ENCODE measurements around the gene KRTAP10-11.
A peak's percentile ranks its signal among the peaks of the same experiment; 100 is the strongest.

DNA sequence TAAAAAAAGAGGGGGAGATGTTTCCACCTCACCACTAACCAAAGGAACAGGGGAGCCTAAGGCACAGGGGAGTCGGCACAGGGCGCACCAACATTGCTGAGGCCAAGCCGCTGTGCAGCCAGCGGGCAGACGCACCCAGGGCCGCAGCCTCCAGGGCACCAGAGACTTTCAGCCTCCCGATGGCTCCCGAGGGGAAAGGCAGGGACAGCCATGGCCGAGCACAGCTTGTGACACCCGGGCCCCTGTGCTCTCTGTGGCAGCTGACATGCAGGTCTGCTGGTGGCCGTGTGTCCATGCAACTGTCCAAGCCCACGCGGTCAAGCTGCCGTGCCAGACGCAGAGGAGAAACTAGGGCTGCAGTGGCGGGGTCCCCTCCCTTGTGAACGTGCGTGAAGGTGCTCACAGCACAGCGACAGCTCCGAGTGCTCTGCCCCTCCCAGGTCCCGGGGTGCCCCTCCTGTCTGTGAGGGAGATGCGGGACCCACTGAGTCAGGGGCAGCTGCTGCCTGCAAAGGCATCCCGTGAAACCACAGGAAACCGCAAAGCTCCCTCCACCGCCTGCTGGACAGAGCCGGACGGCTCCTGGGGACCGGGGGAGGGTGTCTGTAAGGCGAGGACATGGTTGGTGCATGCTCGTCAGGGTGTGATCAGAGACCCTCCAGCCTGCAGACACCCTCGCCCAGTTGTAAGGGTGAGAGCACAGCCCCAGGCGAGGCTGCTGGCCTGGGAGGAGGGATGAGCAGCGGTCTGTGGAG is 2.5 kb downstream of the KRTAP10-11 start:
- TF ChIP-seq, protein P1, sequence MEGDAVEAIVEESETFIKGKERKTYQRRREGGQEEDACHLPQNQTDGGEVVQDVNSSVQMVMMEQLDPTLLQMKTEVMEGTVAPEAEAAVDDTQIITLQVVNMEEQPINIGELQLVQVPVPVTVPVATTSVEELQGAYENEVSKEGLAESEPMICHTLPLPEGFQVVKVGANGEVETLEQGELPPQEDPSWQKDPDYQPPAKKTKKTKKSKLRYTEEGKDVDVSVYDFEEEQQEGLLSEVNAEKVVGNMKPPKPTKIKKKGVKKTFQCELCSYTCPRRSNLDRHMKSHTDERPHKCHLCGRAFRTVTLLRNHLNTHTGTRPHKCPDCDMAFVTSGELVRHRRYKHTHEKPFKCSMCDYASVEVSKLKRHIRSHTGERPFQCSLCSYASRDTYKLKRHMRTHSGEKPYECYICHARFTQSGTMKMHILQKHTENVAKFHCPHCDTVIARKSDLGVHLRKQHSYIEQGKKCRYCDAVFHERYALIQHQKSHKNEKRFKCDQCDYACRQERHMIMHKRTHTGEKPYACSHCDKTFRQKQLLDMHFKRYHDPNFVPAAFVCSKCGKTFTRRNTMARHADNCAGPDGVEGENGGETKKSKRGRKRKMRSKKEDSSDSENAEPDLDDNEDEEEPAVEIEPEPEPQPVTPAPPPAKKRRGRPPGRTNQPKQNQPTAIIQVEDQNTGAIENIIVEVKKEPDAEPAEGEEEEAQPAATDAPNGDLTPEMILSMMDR (IDR thresholded peaks at IDR 0.05; ENCODE audit: low read depth, low read length), result no peak
- peak; percentile 17 for TF ChIP-seq MYC (IDR thresholded peaks at IDR 0.05; ENCODE audit: low read depth, low read length)
